GM13977 (cell line): ENCODE data around the gene CGN.

Experiments
- DNase-seq: peaks from one replicate; pipeline ENCODE4 v3.0.0; 2012; ENCODE audit warnings: low spot score
- in situ Hi-C: fragments of 300-500 bp; cut with MboI; formaldehyde crosslinking; loops from one replicate; pipeline ENCODE4 v1.12.0; 2022; ENCODE audit warnings: low sequenced_read_pairs, low pct_unique_long_range_greater_than_20kb, mixed read lengths, inconsistent platforms; ENCODE audit not compliant: unreplicated experiment
- TF ChIP-seq, protein P1 (sequence below): IDR thresholded peaks from 2 replicates; pipeline ENCODE4 v1.5.1; 2012; ENCODE audit warnings: mild to moderate bottlenecking, control low read depth; ENCODE audit not compliant: insufficient read depth; ENCODE audit errors: extremely low read depth, missing control alignments

Gene CGN

DNA sequence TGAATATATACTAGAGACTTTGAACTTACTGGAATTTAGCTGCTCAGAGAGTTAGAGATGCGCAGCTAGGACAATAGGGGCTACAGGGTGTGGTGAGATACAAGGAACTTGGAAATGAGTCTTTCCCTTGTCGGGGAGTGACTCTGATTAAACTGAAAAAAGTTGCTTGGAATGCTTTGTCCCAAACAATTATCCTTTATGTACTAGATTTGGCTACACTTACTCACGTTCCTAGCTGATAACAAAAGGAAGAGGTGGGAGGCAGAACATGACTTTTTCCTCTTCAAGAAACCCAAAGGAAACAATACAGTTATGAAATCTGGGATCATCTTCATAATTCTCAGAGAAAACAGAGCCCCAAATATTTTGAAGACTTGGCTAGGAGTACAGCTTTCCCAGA is 6.9 kb upstream of the CGN start:
- in situ Hi-C loops, result no loop called here
- TF ChIP-seq, protein P1, sequence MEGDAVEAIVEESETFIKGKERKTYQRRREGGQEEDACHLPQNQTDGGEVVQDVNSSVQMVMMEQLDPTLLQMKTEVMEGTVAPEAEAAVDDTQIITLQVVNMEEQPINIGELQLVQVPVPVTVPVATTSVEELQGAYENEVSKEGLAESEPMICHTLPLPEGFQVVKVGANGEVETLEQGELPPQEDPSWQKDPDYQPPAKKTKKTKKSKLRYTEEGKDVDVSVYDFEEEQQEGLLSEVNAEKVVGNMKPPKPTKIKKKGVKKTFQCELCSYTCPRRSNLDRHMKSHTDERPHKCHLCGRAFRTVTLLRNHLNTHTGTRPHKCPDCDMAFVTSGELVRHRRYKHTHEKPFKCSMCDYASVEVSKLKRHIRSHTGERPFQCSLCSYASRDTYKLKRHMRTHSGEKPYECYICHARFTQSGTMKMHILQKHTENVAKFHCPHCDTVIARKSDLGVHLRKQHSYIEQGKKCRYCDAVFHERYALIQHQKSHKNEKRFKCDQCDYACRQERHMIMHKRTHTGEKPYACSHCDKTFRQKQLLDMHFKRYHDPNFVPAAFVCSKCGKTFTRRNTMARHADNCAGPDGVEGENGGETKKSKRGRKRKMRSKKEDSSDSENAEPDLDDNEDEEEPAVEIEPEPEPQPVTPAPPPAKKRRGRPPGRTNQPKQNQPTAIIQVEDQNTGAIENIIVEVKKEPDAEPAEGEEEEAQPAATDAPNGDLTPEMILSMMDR, result no peak
- DNase-seq, result no peak

DNA sequence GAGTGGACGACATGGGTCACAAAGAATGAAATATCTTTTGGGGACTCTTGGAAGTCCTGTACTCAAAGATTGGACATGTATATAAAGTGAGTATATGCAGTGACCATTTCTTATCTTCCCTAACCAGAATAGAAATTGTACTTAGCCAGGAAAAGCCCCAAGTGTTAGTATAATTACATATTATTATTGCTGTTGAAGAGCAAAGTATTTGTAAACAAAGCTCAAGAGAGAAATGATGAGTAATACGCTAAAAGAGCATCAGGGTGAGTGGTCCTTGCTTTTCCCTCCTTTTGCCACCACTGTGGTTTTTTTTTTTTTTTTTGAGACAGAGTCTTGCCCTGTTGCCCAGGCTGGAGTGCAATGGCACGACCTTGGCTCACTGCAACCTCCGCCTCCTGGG is 6.4 kb upstream of the CGN start:
- no peak for DNase-seq
- TF ChIP-seq, protein P1, result no peak
- in situ Hi-C loops, result no loop called here

GRCh38 chr1:151508833-151509232 is 2.4 kb upstream of the CGN start:
- TF ChIP-seq, protein P1, result no peak
- DNase-seq, result no peak
- in situ Hi-C loops, result no loop called here

DNA sequence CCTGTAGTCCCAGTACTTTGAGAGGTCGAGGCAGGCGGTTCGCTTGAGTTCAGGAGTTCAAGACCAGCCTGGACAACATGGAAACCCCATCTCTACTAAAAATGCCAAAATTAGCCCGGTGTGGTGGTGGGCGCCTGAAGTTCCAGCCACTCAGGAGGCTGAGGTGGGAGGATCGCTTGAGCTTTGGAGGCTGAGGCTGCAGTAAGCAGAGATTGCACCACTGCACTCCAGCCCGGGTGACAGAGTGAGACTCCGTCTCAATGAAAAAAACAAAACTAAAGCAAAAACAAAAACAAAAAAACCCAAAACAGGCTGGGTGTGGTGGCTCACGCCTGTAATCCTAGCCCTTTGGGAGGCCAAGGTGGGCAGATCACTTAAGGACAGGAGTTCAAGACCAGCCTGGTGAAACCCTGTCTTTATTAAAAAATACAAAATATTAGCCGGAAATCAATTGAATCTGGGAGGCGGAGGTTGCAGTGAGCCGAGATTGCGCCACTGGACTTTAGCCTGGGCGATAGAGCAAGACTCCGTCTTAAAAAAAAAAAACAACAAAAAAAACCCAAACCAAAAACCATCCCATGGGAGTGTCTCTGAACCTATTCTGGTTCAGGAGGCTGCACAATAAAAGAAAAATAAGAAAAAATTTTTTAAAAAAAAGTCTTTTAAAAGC is 1.7 kb upstream of the CGN start:
- TF ChIP-seq, protein P1, result no peak
- DNase-seq, result no peak
- in situ Hi-C loops, result no loop called here

GRCh38 chr1:151510020-151510405 is 1.2 kb upstream of the CGN start:
- TF ChIP-seq, protein P1, result no peak
- in situ Hi-C loops, result no loop called here
- no peak for DNase-seq

- DNase-seq, result no peak
- TF ChIP-seq, protein P1, result no peak
- in situ Hi-C loops, result no loop called here
Measured at GRCh38 chr1:151510614-151510956, 602 bp upstream of the CGN start.

GRCh38 chr1:151511636-151512215 is 539 bp downstream of the CGN start:
- DNase-seq, result peak; percentile 40
- TF ChIP-seq, protein P1, result no peak
- in situ Hi-C loops, result no loop called here
